Upper lobe of left lung (tissue), 6 donors: Measurements from ENCODE around the gene SPTBN1. TPM values are rescaled to one million over a fixed set of nuclear protein-coding genes. Genes with fewer than 3 reads are reported as not detected.
A peak's percentile ranks its signal among the peaks of the same experiment; 100 is the strongest.
"Not testable (repeated sequence)": the region's sequence is repeated elsewhere in the genome, so short reads cannot be mapped to it uniquely, and the experiment has no call there.

Experiments used
- ATAC-seq, 2 donors: fragments of 200-7000 bp; cut with Tn5 transposase; one replicate each; pipeline ENCODE4 v1.9.1; 2022; ENCODE audit warnings: mild to moderate bottlenecking in 2 of 2, moderate library complexity in 2 of 2; ENCODE audit not compliant: low FRiP score in 2 of 2
- DNase-seq, 2 donors: peaks; one replicate each; pipeline ENCODE4 v3.0.0-alpha.2; 2019 to 2020
- H3K27ac ChIP-seq, 4 donors: fragments of 200-600 bp; sonication (generic); one replicate each; pipeline ENCODE4 v1.5.1; 2016 to 2019
- H3K27me3 ChIP-seq, 4 donors: fragments of 200-600 bp; sonication (generic); one replicate each; pipeline ENCODE4 v1.5.1; 2017 to 2019
- H3K36me3 ChIP-seq, 4 donors: fragments of 200-600 bp; sonication (generic); one replicate each; pipeline ENCODE4 v1.5.1; 2016 to 2019
- H3K4me1 ChIP-seq, 4 donors: fragments of 200-600 bp; sonication (generic); one replicate each; pipeline ENCODE4 v1.5.1; 2018 to 2019
- H3K4me3 ChIP-seq, 4 donors: fragments of 200-600 bp; sonication (generic); one replicate each; pipeline ENCODE4 v1.5.1; 2017 to 2019; ENCODE audit warnings: mild to moderate bottlenecking in 2 of 4, moderate library complexity in 1 of 4
- H3K9me3 ChIP-seq, 4 donors: fragments of 200-600 bp; sonication (generic); one replicate each; pipeline ENCODE4 v1.5.1; 2018 to 2019
- EP300 ChIP-seq, 4 donors: sonication (generic); formaldehyde crosslinking; IDR thresholded peaks; one replicate each; pipeline ENCODE4 v1.5.1; 2017; ENCODE audit warnings: antibody characterized with exemption in 4 of 4, control low read depth in 2 of 4
- POLR2A ChIP-seq, 4 donors: fragments of 450-650 bp; IDR thresholded peaks; one replicate each; pipeline ENCODE4 v1.5.1; 2016 to 2017; ENCODE audit warnings: antibody characterized with exemption in 4 of 4, mild to moderate bottlenecking in 2 of 4
- POLR2AphosphoS5 ChIP-seq, 2 donors: sonication (generic); formaldehyde crosslinking; IDR thresholded peaks; one replicate each; pipeline ENCODE4 v1.5.1; 2017; ENCODE audit warnings: antibody characterized with exemption in 2 of 2
- WGBS, 2 donors: methylation state at CpG; one replicate each; pipeline ENCODE4 v1.1.5; 2017 to 2018; 5-methylcytosine and 5-hydroxymethylcytosine counted together
- total RNA-seq, 6 donors: library from RNA; depleted of rRNA in 4 of 6; stranded (reverse); fragments of >200 nt in 4 of 6; gene quantifications; one replicate each; pipeline versions ENCODE4 v1.1.0 to v1.2.1, GENCODE V29; 2016 to 2021
- TF ChIP-seq, protein P1 (sequence below), 6 experiments: fragments of 450-650 bp in 4 of 6; fragments of 200-600 bp in 2 of 6; sonication (generic) in 2 of 6; IDR thresholded peaks; one replicate each; pipeline ENCODE4 v1.5.1; 2016 to 2019; ENCODE audit warnings: antibody characterized with exemption in 6 of 6
- donor health status: DM: no; HTN: no; CAD: no; lungs with moderate emphysema.
- donor health status: DM: no; HTN: yes; CAD: no; lungs with severe emphysema.

Gene SPTBN1
- total RNA-seq, 6 donors from 2014 or later, result 449 to 911 (median 654) TPM

DNA sequence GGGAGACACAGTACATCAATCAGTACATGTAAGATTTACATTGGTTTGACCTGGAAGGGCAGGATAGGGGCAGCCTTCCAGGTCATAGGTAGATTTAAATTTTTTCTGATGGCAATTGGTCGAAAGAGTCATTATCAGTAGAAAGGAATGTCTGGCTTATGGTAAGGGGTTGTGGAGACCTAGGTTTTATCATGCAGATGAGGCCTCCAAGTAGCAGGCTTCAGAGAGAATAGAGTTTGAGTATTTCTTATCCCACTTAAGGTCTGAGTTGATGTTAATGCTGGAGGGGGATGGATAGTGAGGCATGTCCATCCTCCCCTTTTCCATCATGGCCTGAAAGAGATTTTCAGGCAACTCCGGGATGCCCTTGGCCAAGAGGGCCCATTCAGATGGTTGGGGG is 60.7 kb downstream of the SPTBN1 start:
- H3K4me3 ChIP-seq, result no peak overlapping the region
- H3K9me3 ChIP-seq, result no peaks in the 10 kb centered on the region
- H3K36me3 ChIP-seq, result no peaks in the 10 kb centered on the region
- peaks cover 36 to 65% (median 55%) of the 10 kb centered on the region in 4 donors for H3K4me1 ChIP-seq
- DNase-seq (no peak), ATAC-seq (no peak)
- no peak for TF ChIP-seq POLR2A (IDR thresholded peaks at IDR 0.05)
- TF ChIP-seq, protein P1, sequence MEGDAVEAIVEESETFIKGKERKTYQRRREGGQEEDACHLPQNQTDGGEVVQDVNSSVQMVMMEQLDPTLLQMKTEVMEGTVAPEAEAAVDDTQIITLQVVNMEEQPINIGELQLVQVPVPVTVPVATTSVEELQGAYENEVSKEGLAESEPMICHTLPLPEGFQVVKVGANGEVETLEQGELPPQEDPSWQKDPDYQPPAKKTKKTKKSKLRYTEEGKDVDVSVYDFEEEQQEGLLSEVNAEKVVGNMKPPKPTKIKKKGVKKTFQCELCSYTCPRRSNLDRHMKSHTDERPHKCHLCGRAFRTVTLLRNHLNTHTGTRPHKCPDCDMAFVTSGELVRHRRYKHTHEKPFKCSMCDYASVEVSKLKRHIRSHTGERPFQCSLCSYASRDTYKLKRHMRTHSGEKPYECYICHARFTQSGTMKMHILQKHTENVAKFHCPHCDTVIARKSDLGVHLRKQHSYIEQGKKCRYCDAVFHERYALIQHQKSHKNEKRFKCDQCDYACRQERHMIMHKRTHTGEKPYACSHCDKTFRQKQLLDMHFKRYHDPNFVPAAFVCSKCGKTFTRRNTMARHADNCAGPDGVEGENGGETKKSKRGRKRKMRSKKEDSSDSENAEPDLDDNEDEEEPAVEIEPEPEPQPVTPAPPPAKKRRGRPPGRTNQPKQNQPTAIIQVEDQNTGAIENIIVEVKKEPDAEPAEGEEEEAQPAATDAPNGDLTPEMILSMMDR (IDR thresholded peaks at IDR 0.05), result no peak
- no peak for TF ChIP-seq POLR2AphosphoS5 (IDR thresholded peaks at IDR 0.05)
- TF ChIP-seq EP300 (IDR thresholded peaks at IDR 0.05), result no peak
- WGBS, 2 donors, result 79 to 80% methylated on average over 2 of the region's 2 CpGs
- H3K27ac ChIP-seq, result peak overlapping the region in 1 of 4 donors; percentile 32
- no peaks in the 10 kb centered on the region for H3K27me3 ChIP-seq

DNA sequence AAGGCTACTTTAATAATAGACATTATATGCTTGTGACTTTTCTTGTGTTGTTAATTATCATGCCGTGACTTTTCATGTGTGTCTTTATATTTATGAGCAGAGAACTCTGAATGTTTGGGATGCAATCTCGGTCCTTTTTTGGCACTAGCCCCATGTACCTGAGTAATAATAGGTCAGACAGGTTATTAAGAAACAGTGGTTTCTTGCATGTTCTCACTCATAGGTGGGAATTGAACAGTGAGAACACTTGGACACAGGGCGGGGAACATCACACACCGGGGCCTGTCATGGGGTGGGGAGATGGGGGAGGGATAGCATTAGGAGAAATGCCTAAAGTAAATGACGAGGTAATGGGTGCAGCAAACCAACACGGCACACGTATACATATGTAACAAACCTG is 61.9 kb downstream of the SPTBN1 start:
- not testable (repeated sequence) for DNase-seq, ATAC-seq, H3K27me3 ChIP-seq, H3K9me3 ChIP-seq, H3K36me3 ChIP-seq, H3K4me3 ChIP-seq
- Histone ChIP-seq H3K4me1 (peaks cover 36 to 58% (median 52%) of the 10 kb centered on the region in 4 donors), H3K27ac (peak overlapping the region in 3 of 4 donors; percentile 28 to 62 (median 32))
- WGBS, 2 donors, result 57 to 58% methylated on average over 7 of the region's 7 CpGs

DNA sequence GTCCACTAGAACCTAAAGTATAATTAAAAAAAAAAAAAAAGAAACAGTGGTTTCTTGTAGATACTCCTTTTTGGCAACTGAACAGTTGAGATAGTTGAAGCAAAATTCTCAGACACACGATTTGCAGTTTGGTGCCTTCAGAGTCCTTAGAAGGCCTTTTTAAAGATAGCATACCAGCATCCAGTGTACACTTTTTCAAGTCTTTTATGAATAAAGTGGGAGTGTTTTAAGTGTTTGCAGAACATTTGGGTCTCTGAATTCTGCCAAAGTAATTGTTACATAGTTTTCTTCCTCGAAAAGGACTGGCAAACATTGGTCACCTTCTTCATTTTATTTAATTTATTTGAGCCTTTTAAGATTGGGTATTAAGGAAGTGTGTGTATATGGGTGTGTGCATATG is 62.3 kb downstream of the SPTBN1 start:
- no peaks in the 10 kb centered on the region for H3K9me3 ChIP-seq
- WGBS, 2 donors, result 24 to 33% methylated on average over 2 of the region's 2 CpGs
- H3K36me3 ChIP-seq, result no peaks in the 10 kb centered on the region
- TF ChIP-seq, protein P1 (IDR thresholded peaks at IDR 0.05), result no peak
- no peak for TF ChIP-seq EP300 (IDR thresholded peaks at IDR 0.05)
- no peak for TF ChIP-seq POLR2A (IDR thresholded peaks at IDR 0.05)
- no peak for TF ChIP-seq POLR2AphosphoS5 (IDR thresholded peaks at IDR 0.05)
- peak overlapping the region; percentile 28 to 62 (median 36) for H3K27ac ChIP-seq
- no peak for DNase-seq
- no peak overlapping the region for H3K4me3 ChIP-seq
- peaks cover 38 to 58% (median 53%) of the 10 kb centered on the region in 4 donors for H3K4me1 ChIP-seq
- H3K27me3 ChIP-seq, result no peaks in the 10 kb centered on the region
- no peak for ATAC-seq

DNA sequence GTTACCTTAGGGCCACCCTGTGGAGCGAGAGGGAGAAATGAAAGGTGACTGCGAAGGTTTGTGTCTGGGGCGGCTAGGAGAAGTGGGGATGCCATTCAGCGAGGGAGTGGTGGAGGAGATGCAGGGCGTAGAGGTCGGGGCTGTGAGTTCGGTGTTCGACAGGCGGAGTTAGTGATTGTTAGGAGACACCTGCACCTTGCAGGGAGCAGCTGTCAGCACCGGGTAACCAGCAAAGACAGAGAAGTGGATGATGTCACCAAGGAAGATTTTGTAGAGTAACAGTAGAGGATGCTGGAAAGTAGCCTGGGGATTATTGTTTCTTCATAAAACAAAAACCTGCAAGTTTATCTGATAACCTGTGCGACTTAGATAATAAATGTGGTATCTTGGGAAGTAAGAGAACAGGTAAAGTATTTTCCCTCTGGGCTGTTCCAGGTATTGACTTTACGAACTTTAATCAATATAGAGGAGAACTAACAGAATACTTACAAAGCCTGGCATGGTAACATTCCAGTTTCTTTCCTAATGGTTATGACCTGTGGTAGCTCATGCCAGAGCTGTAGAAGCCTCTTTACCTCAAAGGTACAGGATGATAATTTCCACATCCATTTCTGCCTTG is 63.8 kb downstream of the SPTBN1 start:
- Histone ChIP-seq H3K4me1 (peaks cover 53 to 69% (median 60%) of the 10 kb centered on the region in 4 donors), H3K27ac (peak overlapping the region; percentile 39 to 62 (median 52)), H3K9me3 (no peaks in the 10 kb centered on the region), H3K27me3 (no peaks in the 10 kb centered on the region), H3K36me3 (no peaks in the 10 kb centered on the region), H3K4me3 (no peak overlapping the region)
- TF ChIP-seq, protein P1 (IDR thresholded peaks at IDR 0.05), result no peak
- TF ChIP-seq EP300 (IDR thresholded peaks at IDR 0.05), result no peak
- no peak for TF ChIP-seq POLR2A (IDR thresholded peaks at IDR 0.05)
- TF ChIP-seq POLR2AphosphoS5 (IDR thresholded peaks at IDR 0.05), result no peak
- ATAC-seq, result no peak
- 70 to 76% methylated on average over 12 of the region's 12 CpGs for WGBS, 2 donors
- no peak for DNase-seq

DNA sequence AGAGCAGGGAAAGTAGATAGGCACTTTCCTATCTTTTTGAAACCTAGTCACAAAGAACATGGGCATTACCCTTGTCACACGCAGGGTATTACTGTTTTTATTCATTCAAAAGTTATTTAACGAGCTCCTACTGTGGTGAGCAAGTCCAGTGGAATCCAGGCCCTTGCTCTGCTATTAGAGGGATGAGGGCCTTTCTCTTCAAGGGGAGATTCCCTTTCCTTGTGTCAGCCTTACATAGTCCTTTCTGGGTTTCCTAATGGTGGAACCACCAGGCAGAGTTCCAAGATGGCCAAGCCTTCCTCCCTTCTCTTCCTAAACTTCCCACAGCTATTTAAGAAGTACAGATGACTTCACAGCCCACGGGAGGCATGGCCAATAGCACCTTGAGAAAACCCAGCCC is 64.6 kb downstream of the SPTBN1 start:
- Histone ChIP-seq H3K27ac (peak overlapping the region; percentile 36 to 47 (median 40)), H3K4me1 (peaks cover 60 to 74% (median 63%) of the 10 kb centered on the region in 4 donors), H3K36me3 (peaks cover 0 to 3% (median under 1%) of the 10 kb centered on the region in 4 donors), H3K27me3 (no peaks in the 10 kb centered on the region), H3K9me3 (no peaks in the 10 kb centered on the region), H3K4me3 (no peak overlapping the region)
- ATAC-seq, result no peak
- WGBS, 2 donors, result 68 to 72% methylated on average over 3 of the region's 3 CpGs
- DNase-seq, result no peak
- TF ChIP-seq POLR2AphosphoS5 (IDR thresholded peaks at IDR 0.05) (no peak), EP300 (IDR thresholded peaks at IDR 0.05) (no peak), POLR2A (IDR thresholded peaks at IDR 0.05) (no peak)
- TF ChIP-seq, protein P1 (IDR thresholded peaks at IDR 0.05), result no peak
